Esophagus squamous epithelium (tissue), 4 donors: ENCODE measurements around the gene WAPL.

Experiments
- POLR2A ChIP-seq, 4 donors: fragments of 450-650 bp; IDR thresholded peaks; one replicate each; pipeline ENCODE4 v1.6.1; 2017; ENCODE audit warnings: antibody characterized with exemption in 4 of 4, mild to moderate bottlenecking in 4 of 4, moderate library complexity in 3 of 4
- TF ChIP-seq, protein P1 (sequence below), 6 experiments: fragments of 450-650 bp in 4 of 6; fragments of 200-600 bp in 2 of 6; sonication (generic) in 2 of 6; IDR thresholded peaks; one replicate each; pipeline ENCODE4 v1.5.1; 2016 to 2019; ENCODE audit warnings: antibody characterized with exemption in 6 of 6, mild to moderate bottlenecking in 4 of 6, moderate library complexity in 4 of 6

DNA sequence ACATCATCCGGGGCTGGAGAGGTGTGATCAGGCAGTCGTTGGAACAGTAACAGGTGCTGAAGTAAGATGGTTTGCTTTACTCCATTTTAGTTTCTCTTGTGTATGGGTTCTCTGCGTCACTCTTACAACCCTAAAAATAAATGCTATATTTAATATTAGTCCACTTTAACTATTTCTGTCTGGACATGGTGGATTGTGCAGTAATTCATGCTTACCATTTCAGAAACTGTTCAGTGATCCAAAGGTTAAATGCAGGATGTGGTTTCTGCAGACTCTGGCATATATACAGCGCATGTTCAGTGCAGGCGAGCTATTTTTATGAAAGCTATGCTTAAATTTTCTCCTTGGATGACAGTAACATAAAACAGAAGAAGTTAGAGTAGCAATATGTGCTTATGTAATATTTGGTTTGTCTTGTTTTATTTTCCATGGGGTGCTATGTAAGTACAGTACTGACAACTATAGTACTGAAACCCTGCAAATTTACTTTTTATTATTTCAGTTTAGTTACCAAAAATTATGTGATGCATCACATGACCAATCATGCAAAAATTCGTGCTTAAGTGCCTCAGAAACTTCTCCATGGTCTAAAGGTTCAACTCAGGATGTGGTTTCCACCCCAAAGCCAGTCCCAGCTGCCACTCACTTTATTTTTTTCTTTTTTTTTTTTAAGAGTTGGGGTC, 108.4 kb downstream of the WAPL start:
- TF ChIP-seq, protein P1, sequence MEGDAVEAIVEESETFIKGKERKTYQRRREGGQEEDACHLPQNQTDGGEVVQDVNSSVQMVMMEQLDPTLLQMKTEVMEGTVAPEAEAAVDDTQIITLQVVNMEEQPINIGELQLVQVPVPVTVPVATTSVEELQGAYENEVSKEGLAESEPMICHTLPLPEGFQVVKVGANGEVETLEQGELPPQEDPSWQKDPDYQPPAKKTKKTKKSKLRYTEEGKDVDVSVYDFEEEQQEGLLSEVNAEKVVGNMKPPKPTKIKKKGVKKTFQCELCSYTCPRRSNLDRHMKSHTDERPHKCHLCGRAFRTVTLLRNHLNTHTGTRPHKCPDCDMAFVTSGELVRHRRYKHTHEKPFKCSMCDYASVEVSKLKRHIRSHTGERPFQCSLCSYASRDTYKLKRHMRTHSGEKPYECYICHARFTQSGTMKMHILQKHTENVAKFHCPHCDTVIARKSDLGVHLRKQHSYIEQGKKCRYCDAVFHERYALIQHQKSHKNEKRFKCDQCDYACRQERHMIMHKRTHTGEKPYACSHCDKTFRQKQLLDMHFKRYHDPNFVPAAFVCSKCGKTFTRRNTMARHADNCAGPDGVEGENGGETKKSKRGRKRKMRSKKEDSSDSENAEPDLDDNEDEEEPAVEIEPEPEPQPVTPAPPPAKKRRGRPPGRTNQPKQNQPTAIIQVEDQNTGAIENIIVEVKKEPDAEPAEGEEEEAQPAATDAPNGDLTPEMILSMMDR (IDR thresholded peaks at IDR 0.05): no peak
- TF ChIP-seq POLR2A (IDR thresholded peaks at IDR 0.05): no peak
